Adipose tissue (tissue), 3 donors: ENCODE results near the gene CDK11A. TPM values are rescaled to one million over a fixed set of nuclear protein-coding genes. Genes with fewer than 3 reads are reported as not detected.

Experiments used
- polyA plus RNA-seq, 3 donors: library from polyadenylated mRNA; stranded (reverse); fragments of 200-250 nt; gene quantifications; one replicate each; pipeline ENCODE4 v1.2.3, GENCODE V29; 2013
- donor health status: healthy with polysubstance abuse.
- donor health status: Bipolar disorder and iron deficiency.
- donor health status: healthy.

The CDK11A gene
- polyA plus RNA-seq, 3 donors: 10.5 to 52.6 (median 21.5) TPM

Other genes starting within 250 kb of the CDK11A start
- 10 to 100 TPM; 12.9 to 23.1 (median 14.2) TPM for gene ATAD3A, start 212.2 kb downstream of the CDK11A start, polyA plus RNA-seq
- gene TMEM240, start 183.7 kb downstream of the CDK11A start, polyA plus RNA-seq: 1 to 10 TPM in 2 of 3 donors, under 1 TPM in 1; 0.85 to 4.3 (median 2.1) TPM
- gene SSU72, start 149.5 kb downstream of the CDK11A start, polyA plus RNA-seq: 100 to 1,000 TPM in 2 of 3 donors, 10 to 100 TPM in 1; 63.1 to 139 (median 133) TPM
- gene FNDC10, start 124.2 kb downstream of the CDK11A start, polyA plus RNA-seq: 1 to 10 TPM in 1 of 3 donors, under 1 TPM in 2; 0.52 to 2.2 (median 0.70) TPM
- gene MIB2, start 108.9 kb downstream of the CDK11A start, polyA plus RNA-seq: 10 to 100 TPM; 37.0 to 65.3 (median 41.8) TPM
- 10 to 100 TPM in 1 of 3 donors, 1 to 10 TPM in 1, under 1 TPM in 1; 0.89 to 24.4 (median 3.4) TPM for gene MMP23B, start 92.2 kb downstream of the CDK11A start, polyA plus RNA-seq
- gene CDK11B, start 65.4 kb downstream of the CDK11A start, polyA plus RNA-seq: 10 to 100 TPM; 17.6 to 35.4 (median 26.6) TPM
- 10 to 100 TPM; 15.1 to 19.5 (median 18.5) TPM for gene SLC35E2B, start 31.6 kb downstream of the CDK11A start, polyA plus RNA-seq
- 100 to 1,000 TPM in 1 of 3 donors, 10 to 100 TPM in 2; 33.2 to 131 (median 73.2) TPM for gene NADK, start 54.1 kb upstream of the CDK11A start, polyA plus RNA-seq
- 100 to 1,000 TPM in 2 of 3 donors, 10 to 100 TPM in 1; 67.2 to 180 (median 148) TPM for gene GNB1, start 166.7 kb upstream of the CDK11A start, polyA plus RNA-seq
- 1 to 10 TPM in 1 of 3 donors, under 1 TPM in 2; 0.48 to 2.7 (median 0.62) TPM for gene CALML6, start 190.9 kb upstream of the CDK11A start, polyA plus RNA-seq
- gene TMEM52, start 194.9 kb upstream of the CDK11A start, polyA plus RNA-seq: 100 to 1,000 TPM in 1 of 3 donors, 1 to 10 TPM in 2; 1.5 to 182 (median 5.6) TPM